ENCODE data around the gene SIX2.
"Not testable (repeated sequence)": the region's sequence is repeated elsewhere in the genome, so short reads cannot be mapped to it uniquely, and the experiment has no call there.

SIX2 gene

DNA sequence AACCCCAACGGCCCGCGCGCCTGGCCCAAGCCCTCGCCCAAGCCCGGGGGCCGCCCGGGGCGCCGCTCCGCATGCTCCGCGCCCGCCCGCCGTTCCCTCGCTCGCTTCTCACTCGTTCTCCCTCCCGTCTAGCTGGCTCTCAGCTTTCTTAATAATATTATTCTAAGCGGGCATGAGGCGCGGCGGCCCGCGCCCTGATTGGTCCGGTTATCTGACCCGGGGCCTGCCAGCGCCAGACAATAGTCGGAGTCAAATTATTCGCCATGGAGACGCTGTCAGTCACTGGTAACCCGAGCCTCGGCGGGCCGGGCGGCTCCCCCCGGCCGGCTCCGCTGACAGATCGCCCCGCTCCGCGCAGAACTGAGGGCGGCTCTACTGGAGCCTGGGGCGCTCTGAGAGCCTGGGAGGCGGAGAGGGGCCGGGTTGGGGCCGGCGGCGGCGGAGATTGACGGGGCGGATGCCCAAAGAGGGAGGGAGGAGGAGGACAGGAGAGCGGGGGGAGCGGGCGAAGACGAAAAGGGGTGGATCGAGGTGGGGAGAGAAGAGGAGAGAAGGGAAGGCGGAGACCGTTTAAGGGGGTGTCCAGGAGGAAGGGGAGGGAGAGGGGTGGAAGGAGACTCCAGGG is at the start of gene SIX2:
TSS of gene SIX2 (minus strand) at position 150 of the 625 bp plus-strand sequence. CDS start 342 bp downstream, outside the sequence.
- no peak for DNase-seq (ENCODE audit: low read depth in 2 of 3, low spot score in 1 of 3)

DNA sequence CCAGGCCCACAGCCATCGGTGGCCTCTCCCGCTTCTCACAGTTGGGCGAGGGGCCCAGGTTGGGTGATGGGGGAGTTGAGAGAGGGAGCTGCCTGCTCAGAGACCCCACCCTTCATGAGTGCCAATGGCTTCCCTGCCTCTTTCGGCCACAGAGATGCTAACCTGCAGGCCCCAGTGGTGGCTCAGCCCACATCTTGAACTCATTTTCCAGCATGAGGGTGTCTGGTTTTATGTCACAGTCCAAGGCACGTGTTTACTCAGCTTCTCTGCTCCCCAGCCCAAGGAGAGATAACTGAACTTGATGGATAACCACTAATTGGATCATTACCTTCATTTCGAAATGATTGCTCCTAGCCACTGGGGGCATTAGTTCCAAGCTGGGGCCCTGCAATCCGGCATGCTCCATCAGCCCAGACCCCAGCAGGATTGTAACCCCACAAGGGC is 45.9 kb upstream of the SIX2 start:
- DNase-seq (ENCODE audit: low read depth in 2 of 3, low spot score in 1 of 3): no peak

DNA sequence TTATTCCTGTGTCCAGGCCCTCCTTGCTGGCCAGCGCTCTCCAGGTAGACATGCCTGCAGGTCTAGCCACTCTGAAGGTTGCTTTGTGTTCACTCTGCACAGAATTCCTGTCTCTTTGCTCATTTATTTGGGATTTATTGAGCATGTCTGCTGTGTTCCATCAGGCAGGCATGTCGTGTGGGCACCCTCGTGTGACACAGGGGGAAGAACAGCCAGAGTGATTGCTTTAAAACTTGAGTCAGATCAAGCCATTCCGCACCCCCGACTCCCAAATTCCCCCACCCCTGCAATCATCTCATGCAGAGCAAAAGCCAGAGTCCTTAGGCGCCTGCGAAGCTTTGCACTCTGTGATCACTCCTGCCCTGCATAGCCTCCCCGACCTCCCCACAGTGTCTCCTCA is 44.7 kb upstream of the SIX2 start:
- DNase-seq (ENCODE audit: low read depth in 2 of 3, low spot score in 1 of 3): no peak

DNA sequence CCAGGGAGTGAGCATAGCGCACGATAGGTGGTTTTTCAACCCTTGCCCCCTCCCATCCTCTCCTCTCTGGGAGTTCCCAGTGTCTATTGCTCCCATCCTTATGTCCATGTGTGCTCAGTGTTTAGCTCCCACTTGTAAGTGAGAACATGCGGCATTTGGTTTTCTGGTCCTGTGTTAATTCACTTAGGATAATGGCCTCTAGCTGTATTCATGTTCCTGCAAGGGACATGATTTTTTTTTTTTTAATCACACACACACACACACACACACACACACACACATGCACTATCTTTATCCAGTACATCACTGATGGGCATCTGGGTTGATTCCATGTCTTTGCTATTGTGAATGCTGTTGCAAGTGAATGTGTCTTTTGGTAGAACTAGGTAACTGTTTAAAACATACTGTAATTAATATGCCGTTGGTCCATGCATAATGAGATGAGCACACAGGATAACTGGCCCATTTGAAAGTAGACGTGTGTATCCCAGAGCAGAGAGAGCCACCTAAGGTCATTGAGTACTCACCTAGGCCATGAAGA is 43.2 kb upstream of the SIX2 start:
- no peak for DNase-seq (ENCODE audit: low read depth in 2 of 3, low spot score in 1 of 3)

DNA sequence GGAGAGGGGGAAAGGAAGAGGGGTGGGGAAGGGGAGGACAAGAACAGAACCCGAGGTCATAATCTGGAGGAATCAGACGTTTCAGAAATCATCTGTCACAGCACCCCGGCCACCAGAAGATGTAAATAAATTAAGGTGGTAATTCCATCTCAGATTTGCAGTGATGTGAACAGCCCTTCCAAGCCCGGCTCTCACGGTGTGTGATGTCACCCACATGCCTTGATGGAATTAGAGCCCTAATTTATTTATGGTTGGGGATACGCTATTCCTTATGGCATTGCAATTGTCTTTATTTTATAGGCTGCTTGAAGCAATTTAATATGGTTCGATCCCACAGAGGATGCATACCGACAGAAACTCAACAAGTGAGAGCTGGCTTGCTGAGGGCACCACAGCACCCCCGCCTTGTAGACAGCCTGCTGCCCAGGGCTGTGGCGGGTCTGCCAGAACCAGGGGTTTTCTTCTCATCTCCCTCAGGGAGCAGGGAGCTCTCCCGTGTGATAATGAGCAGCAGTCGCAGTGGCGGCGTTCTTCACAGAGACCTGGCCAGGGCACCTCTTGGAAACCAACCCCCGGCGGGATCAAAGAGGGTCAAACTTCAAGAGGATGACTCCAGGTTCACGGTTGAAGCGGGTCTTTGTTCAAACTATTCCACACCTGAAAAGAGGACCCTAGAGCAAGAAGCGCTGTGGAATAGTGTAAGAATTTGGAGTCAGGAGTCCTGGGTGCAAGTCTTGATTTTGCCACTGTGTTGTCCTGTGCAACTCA is 40.5 kb upstream of the SIX2 start:
- DNase-seq (ENCODE audit: low read depth in 2 of 3, low spot score in 1 of 3): no peak

DNA sequence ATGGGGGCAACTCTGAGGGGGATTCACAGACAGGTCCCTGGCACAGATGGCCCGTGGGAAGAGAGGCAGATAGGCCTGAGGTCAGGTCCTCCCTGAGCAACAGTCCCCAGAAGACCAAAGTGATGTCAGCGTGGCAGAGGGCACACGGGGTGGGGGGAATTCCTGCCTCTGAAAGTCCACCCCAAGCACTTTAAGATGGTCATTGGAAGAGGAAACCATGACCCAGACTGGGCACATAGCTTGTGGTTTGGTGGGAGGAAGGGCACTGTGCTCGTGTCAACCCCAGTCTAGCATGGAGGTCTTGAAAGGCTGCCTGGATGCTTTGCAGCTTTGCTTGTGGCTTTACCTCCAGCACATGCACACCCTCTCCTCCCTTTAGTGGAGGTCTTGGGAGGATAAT is 38.0 kb upstream of the SIX2 start:
- DNase-seq (ENCODE audit: low read depth in 2 of 3, low spot score in 1 of 3): no peak

DNA sequence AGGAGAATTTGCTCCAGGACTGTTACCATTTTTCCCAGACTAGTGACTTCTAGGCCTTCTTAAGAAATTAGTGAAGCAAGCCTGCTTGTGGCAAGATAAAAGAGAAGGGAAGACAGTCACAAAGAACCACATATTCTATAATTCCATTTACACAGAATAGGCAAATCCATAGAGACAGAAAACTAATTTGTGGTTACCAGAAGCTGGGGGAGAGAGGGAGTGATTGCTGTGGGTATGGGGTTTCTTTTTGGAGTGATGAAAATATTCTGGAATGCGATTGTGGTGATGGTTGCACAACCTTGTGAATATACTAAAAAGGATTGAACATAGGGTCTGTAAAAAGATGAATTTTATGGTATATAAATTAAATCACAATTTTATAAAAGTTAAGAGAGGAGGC is 37.5 kb upstream of the SIX2 start:
- DNase-seq (ENCODE audit: low read depth in 2 of 3, low spot score in 1 of 3): no peak

DNA sequence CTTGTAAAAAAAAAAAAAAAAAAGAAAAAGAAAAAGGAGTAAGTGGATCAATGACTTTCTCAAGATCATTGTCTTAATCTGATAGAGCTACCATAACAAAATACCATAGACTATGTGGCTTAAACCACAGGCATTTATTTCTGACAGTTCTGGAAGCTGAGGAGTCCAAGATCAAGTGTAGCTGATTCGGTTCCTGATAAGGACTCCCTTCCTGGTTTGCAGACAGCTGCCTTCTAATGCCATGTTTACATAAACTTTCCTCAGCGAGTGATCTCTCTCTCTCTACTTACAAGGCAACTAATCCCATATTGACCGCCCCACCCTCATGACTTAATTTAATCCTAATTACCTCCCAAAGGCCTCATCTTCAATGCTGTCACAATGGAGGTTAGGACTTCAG is 36.5 kb upstream of the SIX2 start:
- DNase-seq (ENCODE audit: low read depth in 2 of 3, low spot score in 1 of 3): no peak

DNA sequence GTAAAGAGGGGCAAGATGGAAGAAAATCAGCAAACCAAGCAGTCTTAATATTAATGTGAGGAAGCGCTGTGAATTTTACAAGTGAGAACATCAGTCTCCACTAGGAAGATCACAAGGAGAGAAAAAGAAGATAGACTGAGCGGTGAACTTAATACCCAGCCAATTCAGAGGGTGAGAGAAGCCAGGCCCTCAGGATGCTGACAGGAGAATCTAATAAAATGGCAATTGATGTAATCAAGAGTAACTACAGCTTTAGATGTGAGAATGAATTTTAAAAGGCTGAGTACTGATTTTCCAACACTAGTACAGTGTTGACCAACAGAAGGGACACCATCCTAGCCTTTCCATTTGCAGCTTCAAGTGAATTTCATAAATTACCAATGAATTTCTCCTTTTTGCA is 35.7 kb upstream of the SIX2 start:
- no peak for DNase-seq (ENCODE audit: low read depth in 2 of 3, low spot score in 1 of 3)

DNA sequence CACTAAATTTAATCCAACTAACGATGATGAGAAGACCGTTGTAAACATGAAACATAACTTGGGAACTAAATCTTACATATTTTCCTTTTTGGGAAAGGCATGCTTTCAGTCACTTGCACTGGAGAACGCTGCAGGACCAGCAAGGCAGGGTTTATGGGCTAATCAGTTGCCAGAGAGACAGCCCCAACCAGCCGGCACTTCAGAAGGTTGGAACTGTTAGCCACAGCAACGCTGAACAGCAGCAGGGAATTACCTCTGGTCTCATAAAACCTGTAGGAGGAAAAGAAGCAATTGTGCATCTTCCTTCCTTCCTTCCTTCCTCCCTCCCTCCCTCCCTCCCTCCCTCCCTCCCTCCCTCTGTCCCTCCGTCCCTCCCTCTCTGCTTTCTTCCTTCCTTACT is 33.9 kb upstream of the SIX2 start:
- no peak for DNase-seq (ENCODE audit: low read depth in 2 of 3, low spot score in 1 of 3)

DNA sequence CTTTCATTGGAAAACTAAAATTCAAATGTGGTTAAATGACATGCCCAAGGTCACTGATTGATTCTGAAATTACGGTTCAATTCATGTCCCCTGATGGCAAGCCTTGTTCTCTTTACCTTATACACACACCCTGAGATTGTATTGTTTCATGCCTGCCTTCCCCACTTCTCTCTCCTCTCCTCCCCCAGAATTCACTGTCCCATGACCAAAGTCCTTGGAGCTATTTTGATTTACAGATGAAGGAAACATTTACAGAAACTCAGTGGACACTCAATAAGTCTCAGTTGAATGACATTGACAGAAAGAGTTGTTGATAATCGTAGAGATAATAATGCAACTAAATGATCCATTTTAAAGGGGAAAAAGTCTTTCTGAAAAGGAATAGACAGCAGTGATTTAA is 33.1 kb upstream of the SIX2 start:
- no peak for DNase-seq (ENCODE audit: low read depth in 2 of 3, low spot score in 1 of 3)

DNA sequence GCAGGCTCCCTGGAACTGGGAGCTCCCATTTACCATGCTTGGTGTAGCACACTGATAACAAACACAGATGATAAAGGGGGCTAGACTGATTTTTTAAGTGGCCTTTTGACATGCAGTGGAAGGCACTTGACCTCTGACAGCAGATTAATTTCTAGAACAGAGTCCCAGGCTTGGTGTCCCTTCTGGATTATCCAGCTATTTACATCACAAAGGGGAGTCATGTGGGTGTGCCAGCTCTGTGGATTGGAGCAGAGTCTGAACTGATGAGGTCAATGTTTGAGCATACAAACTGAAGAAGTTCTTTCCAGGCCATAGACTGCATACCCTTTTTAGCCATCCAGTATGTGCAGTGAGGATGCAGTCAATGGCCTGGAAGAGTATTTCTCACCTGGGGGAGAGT is 31.5 kb upstream of the SIX2 start:
- DNase-seq (ENCODE audit: low read depth in 2 of 3, low spot score in 1 of 3): no peak

DNA sequence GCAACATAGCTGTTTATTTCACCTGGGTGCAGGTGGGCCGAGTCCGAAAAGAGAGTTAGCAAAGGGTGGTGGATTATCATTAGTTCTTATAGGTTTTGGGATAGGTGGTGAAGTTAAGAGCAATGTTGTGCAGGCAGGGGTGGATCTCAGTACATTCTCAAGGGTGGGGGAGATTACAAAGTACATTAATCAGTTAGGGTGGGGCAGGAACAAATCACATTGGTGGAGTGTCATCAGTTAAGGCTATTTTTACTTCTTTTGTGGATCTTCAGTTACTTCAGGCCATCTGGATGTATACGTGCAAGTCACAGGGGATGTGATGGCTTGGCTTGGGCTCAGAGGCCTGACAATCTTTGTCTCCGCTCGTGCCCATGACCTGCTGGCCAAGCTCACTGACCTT is 30.6 kb upstream of the SIX2 start:
- not testable (repeated sequence) for DNase-seq (ENCODE audit: low read depth in 2 of 3, low spot score in 1 of 3)

DNA sequence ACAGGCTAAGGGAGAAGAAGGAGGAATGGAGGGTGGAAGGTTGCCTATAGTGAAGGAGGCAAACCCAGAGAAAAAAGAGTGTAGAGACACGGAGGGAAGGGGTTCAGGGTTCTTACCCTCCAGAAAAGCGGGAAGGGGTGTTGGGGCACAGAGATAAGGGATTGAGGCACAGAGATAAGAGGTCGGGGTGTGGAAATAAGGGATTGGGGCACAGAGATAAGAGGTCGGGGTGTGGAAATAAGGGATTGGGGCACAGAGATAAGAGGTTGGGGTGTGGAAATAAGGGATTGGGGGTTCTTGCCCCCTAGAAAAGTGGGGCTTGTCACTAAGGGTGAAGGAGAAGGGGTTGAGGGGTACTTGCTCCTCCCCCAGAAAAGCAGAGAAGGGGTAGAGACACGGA is 29.6 kb upstream of the SIX2 start:
- DNase-seq (ENCODE audit: low read depth in 2 of 3, low spot score in 1 of 3): not testable (repeated sequence)

DNA sequence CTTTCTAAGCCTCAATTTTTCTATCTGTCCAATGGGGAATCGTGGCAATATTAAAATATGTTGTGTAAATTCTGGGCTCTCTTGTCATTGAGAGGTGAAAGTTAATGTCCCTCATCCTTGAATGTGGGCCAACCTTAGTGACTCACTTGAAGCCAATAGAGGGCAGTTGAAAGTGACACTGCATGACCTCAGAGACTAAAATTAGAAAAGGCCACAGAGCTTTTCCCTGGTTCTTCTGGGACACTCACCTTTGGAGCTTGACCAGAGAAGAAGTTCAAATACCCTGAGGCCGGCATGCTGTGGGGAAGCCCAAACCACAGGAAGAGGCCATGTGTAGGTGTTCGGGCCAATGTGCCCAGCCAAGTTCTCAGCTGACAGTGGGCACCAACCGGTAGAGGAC is 24.1 kb upstream of the SIX2 start:
- DNase-seq (ENCODE audit: low read depth in 2 of 3, low spot score in 1 of 3): no peak

DNA sequence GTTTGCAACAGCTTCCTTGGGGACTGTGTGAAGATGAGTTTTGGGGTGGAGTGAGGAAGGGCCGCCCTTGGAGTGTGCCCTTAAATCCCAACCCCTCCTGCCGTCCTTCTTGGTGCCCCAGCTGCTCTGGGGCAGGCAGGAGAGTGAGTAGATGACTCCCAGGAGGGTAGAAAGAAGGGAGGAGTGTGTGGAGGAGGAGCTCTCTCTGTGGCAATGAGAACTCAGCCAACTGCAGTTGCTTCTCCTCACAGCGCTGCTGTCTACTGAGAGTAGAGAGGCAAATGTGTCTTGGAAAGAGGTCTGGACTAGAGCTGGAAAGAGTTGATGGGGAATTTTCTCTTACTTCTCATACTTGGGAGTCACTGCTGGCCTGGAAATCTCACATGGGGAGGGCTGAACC is 21.8 kb upstream of the SIX2 start:
- DNase-seq (ENCODE audit: low read depth in 2 of 3, low spot score in 1 of 3): no peak

DNA sequence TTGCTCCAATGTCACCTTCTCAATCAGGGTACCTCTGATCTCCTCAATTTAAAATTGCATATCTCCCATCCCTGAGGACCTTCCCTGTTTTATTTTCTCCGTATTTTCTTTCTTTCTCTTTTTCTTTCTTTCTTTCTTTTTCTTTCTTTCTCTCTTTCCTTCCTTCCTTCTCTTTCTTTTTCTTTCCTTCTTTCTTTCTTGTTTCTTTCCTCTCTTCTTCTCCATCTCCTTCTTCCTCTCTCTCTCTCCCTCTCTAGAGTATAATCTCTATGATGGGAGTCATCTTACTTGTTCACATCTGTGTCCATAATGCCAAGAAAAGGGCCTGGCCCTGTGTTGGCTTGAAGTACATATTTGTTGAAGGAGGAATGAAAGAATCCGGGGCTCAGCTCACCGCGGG is 21.3 kb upstream of the SIX2 start:
- DNase-seq (ENCODE audit: low read depth in 2 of 3, low spot score in 1 of 3): no peak

DNA sequence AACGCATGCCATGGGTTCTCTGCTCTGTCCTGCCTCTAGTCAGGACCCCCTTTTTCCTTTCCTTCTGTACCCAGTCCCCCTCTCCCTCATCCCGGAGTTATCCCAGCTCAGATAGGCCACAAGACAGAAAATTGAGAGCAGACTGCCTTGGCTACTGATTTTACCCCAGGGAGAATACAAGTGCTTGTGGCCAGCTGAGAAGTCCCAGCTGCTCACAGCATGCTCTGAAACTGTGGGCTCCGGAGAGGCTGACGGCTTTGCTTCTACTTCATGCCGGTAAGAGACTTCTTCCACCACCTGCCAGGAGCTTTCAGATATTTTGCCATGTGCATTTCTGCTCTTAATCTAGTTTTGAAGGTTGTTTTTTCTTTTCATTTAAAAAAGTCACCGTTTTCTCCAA is 20.0 kb upstream of the SIX2 start:
- DNase-seq (ENCODE audit: low read depth in 2 of 3, low spot score in 1 of 3): no peak

DNA sequence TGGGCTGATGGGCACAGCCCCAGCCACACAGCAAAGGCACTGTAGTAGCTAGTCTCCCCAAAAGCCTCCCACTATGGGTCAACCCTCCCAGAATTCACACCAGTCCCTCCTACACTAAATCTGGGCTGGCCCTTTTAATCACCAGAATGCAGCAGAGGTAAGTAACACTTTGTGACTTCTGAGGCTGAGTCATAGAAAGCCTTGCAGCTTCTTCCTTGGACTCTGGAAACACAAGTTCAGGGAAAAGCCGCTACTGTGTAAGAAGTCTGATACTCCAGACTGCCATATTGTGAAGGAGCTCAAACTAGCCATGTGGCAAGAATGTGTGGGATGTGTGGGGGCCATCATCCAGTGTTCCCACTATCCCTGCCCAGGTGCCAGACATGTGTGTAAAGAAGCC is 19.0 kb upstream of the SIX2 start:
- DNase-seq (ENCODE audit: low read depth in 2 of 3, low spot score in 1 of 3): no peak

DNA sequence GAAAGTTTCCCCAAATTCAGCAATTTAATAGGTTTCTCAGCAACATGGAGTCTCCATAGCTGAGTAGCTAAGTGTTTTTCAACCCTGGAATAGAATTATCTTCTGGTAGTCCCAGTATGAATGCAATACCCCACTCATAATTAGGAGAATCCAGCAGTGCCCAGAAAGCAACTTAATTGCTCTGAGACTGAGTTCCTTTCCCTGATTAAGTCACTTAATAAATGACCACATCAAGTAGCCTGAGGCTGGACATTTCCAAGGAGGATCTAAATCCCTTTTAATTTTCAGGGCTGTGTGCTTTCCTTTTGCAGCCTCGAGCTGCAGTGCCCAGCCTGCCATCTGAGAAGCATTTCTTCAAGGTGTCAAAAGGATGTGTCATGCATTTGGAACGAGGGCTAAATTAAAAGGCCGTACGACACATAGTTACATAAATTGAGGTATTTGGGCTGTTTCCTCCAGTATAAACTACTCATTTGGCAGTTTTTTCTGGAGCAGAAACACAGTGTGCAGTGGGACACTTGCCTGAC is 17.7 kb upstream of the SIX2 start:
- DNase-seq (ENCODE audit: low read depth in 2 of 3, low spot score in 1 of 3): no peak

DNA sequence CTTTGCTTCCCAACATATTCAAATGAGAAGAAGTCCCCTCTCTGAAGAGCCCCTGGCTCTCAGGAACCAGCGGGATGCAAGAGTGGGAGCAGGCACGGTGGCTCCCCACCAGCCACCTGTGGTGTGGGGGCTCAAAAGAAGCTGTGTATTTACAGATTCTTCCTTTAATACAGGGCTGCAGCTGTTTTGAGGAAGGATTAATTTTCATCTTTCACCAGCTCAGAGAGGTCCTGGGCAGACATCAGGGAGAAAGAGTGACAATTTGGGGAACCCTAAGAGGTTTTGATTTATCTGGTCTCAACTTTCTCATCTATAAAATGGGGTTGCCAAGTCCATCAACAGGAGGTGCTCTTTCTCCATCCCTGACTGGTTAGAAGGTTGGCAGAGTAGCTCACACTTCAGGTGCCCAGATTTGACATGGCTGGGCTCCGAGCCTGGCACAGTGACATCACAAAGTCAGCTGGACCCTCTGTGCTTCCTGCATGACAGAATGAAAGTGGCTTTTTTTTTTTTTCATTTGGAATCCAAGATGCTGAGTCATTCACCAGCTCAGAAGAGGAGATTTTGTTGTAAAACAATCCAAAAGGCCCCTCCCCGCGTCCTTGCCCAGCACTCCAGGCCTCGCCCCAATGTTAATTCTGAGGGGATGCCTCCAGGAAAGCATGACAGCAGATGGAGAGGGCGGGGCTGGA is 15.5 kb upstream of the SIX2 start:
- DNase-seq (ENCODE audit: low read depth in 2 of 3, low spot score in 1 of 3): no peak

DNA sequence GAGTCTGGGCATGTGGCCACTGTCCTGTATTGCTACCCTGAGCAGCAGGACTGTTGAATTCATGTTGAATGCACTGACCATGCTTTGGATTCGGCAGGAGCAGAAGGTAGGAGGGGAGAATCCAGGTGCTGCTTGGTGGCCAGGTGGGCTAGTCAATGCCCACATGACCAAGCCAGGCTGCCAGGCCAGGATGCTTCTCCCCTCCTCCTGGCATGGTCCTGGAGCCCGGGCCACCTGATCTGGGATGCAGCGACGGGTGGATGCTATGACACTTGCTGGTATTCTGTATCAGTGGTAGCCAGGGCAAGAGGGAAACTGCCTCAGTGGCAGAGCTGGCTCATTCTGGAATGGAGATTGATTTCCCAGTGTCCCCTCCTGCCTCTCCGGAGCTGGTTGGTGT is 14.8 kb upstream of the SIX2 start:
- no peak for DNase-seq (ENCODE audit: low read depth in 2 of 3, low spot score in 1 of 3)

All from stimulated activated CD4-positive, alpha-beta T cell treated with anti-CD3 and anti-CD28 coated beads, Interleukin-12 subunit alpha, Interleukin-12 subunit beta, amount 100 ng/mL, for 48 hours (primary cell).